ENCODE data around the gene MEP1A. TPM values are rescaled to one million over a fixed set of nuclear protein-coding genes. Genes with fewer than 3 reads are reported as not detected.
"Not testable (repeated sequence)": the region's sequence is repeated elsewhere in the genome, so short reads cannot be mapped to it uniquely, and the experiment has no call there.

The MEP1A gene, protein sequence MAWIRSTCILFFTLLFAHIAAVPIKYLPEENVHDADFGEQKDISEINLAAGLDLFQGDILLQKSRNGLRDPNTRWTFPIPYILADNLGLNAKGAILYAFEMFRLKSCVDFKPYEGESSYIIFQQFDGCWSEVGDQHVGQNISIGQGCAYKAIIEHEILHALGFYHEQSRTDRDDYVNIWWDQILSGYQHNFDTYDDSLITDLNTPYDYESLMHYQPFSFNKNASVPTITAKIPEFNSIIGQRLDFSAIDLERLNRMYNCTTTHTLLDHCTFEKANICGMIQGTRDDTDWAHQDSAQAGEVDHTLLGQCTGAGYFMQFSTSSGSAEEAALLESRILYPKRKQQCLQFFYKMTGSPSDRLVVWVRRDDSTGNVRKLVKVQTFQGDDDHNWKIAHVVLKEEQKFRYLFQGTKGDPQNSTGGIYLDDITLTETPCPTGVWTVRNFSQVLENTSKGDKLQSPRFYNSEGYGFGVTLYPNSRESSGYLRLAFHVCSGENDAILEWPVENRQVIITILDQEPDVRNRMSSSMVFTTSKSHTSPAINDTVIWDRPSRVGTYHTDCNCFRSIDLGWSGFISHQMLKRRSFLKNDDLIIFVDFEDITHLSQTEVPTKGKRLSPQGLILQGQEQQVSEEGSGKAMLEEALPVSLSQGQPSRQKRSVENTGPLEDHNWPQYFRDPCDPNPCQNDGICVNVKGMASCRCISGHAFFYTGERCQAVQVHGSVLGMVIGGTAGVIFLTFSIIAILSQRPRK
- total RNA-seq (under 1 TPM in 1 of 2 donors, not detected in 1; 0.06 TPM), polyA plus RNA-seq (ENCODE audit: insufficient read length in 2 of 2) (under 1 TPM; 0.08 to 0.09 TPM)
- long read RNA-seq, donor 1 = 0 reads
- long read RNA-seq, donor 2 = 0 reads
- long read RNA-seq, donor 3 = 0 reads
- long read RNA-seq, donor 4, partial matches to known transcripts = 0 of 1 reads
- long read RNA-seq, donor 4, other reads (novel, unspliced or antisense) = 0 of 1 reads

DNA sequence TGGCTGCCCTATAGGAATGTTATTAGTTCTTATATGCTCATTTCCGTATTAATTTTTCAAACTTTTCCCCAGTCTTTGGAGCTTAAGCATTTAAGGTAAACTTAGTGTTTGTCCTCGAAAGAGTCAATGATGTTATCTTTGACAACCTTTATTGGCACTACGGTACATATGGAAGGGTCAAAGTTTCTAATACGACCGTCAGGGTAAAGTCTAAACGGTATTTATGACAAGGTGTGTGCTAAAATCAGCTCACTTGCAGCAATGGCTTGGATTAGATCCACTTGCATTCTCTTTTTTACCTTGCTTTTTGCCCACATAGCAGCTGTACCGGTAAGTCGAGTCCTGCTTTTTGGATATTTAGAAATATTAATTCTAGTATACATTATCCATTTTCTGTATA is at the start of gene MEP1A:
Gene MEP1A (plus strand): TSS at position 252 of the 400 bp plus-strand sequence. CDS start 10 bp downstream, at position 262.
- no peak within 1 kb of the TSS for H3K27ac ChIP-seq (ENCODE audit: low read depth, low read length)
- no peaks in the 10 kb centered on the region for H3K4me1 ChIP-seq (ENCODE audit: control insufficient read depth, insufficient read depth, low read length)
- WGBS (ENCODE audit: insufficient coverage) = 94% methylated on average over 5 of the region's 8 CpGs

DNA sequence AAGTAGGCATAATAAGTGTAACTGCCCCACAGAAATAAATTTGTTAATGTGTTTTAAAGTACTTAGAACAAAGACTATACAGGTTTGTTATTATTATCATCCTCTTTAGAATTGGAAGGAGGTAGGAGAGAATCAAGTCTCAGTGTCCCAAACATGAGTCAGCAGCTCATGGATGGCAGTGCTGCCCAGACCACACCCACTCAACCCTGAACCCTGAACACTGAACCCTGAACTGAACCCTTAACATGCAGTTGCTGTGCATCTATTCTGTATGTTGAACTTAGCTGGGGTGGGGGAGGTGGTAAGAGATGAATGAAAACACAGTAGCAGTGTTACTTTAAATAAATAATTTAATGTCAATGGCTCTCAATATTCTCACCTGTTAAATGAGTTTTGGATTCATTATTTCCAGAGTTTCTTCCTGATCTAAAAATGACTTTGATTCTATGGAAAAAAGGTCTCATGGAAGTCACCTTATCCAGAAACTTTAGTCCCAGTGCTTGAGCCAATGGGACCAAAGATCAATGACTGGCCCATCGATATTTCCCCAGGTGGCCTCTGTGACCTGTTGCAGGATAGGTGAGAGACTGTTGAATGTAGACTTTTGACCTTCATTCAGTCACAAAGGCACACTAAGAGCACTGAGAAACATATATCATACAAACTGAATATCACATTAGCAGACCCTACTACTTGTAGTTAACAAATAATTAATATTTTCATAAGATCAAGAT is 49.6 kb upstream of the MEP1A start:
- Histone ChIP-seq H3K27ac (ENCODE audit: low read depth, low read length) (no peak overlapping the region), H3K27me3 (ENCODE audit: control insufficient read depth, insufficient read depth, low read length) (no peaks in the 10 kb centered on the region)
- WGBS (ENCODE audit: insufficient coverage) = no CpG with 5 or more reads among the region's 1 CpG

More for the DNA sequence above, at the start of gene MEP1A:
- H3K4me3 ChIP-seq (ENCODE audit: low read depth, low read length) = no peak within 1 kb of the TSS
- DNase-seq (ENCODE audit: low read depth in 4 of 6, low spot score in 6 of 6) = no peak
- no peaks in the 10 kb centered on the region for H3K9me3 ChIP-seq (ENCODE audit: control insufficient read depth, insufficient read depth, low read length)
- no peaks in the 10 kb centered on the region for H3K36me3 ChIP-seq (ENCODE audit: control insufficient read depth, insufficient read depth, low read length)
- no peaks in the 10 kb centered on the region for H3K27me3 ChIP-seq (ENCODE audit: control insufficient read depth, insufficient read depth, low read length)

DNA sequence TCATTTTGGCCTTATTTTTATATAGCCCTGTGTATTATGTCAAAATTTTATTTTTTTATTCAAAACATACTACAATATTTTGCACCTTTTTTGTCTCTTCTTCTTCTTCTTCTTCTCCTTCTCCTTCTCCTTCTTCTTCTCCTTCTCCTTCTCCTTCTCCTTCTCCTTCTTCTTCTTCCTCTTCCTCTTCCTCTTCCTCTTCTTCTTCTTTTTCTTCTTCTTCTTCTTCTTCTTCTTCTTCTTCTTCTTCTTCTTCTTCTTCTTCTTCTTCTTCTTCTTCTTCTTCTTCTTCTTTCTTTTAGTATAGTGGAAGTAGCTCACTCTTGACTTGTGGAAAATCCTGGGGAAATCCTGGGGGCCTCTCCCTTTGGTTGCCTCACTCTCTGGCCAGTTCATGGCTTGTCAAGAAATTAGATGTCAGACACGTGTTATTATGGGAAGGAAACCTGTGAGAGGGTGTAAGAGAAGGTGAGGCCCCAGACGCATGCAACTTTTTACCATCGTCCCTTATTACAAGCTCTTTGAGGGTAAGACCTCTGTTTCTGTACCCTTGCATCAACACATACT is 48.9 kb upstream of the MEP1A start:
- no CpG with 5 or more reads among the region's 3 CpGs for WGBS (ENCODE audit: insufficient coverage)
- not testable (repeated sequence) for H3K27ac ChIP-seq (ENCODE audit: low read depth, low read length); DNase-seq (ENCODE audit: low read depth in 4 of 6, low spot score in 6 of 6)

More for the DNA sequence above, 49.6 kb upstream of the MEP1A start:
- Histone ChIP-seq H3K4me1 (ENCODE audit: control insufficient read depth, insufficient read depth, low read length) (no peaks in the 10 kb centered on the region), H3K36me3 (ENCODE audit: control insufficient read depth, insufficient read depth, low read length) (no peaks in the 10 kb centered on the region), H3K4me3 (ENCODE audit: low read depth, low read length) (no peak overlapping the region), H3K9me3 (ENCODE audit: control insufficient read depth, insufficient read depth, low read length) (no peaks in the 10 kb centered on the region)
- DNase-seq (ENCODE audit: low read depth in 4 of 6, low spot score in 6 of 6) = no peak

DNA sequence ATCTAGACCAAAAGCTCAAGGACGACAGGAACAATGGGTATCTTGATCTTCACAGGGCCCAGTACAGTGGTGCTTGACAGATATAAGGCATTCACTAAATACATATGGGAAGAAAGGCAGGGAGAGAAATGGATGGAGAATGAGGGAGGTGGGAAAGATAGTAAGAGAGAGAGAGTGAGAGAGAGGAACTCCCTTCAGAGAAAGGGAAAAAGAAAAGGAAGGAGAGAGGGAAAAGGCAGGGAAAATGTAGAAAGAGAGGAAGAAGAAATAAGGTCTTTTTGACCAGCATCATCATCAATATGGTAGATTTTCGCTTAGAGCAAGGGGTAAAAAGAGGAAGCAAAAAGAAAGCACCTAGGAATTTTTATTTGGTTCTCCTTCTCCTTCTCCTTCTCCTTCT is 47.2 kb upstream of the MEP1A start:
- no peak overlapping the region for H3K4me3 ChIP-seq (ENCODE audit: low read depth, low read length)
- H3K4me1 ChIP-seq (ENCODE audit: control insufficient read depth, insufficient read depth, low read length) = no peaks in the 10 kb centered on the region
- no peak overlapping the region for H3K27ac ChIP-seq (ENCODE audit: low read depth, low read length)
- no peaks in the 10 kb centered on the region for H3K27me3 ChIP-seq (ENCODE audit: control insufficient read depth, insufficient read depth, low read length)
- WGBS (ENCODE audit: insufficient coverage) = no CpG with 5 or more reads among the region's 2 CpGs
- no peaks in the 10 kb centered on the region for H3K36me3 ChIP-seq (ENCODE audit: control insufficient read depth, insufficient read depth, low read length)
- no peak for DNase-seq (ENCODE audit: low read depth in 4 of 6, low spot score in 6 of 6)
- H3K9me3 ChIP-seq (ENCODE audit: control insufficient read depth, insufficient read depth, low read length) = no peaks in the 10 kb centered on the region

More for the DNA sequence above, 48.9 kb upstream of the MEP1A start:
- H3K4me3 ChIP-seq (ENCODE audit: low read depth, low read length); H3K36me3 ChIP-seq (ENCODE audit: control insufficient read depth, insufficient read depth, low read length); H3K4me1 ChIP-seq (ENCODE audit: control insufficient read depth, insufficient read depth, low read length); H3K9me3 ChIP-seq (ENCODE audit: control insufficient read depth, insufficient read depth, low read length); H3K27me3 ChIP-seq (ENCODE audit: control insufficient read depth, insufficient read depth, low read length): not testable (repeated sequence)

DNA sequence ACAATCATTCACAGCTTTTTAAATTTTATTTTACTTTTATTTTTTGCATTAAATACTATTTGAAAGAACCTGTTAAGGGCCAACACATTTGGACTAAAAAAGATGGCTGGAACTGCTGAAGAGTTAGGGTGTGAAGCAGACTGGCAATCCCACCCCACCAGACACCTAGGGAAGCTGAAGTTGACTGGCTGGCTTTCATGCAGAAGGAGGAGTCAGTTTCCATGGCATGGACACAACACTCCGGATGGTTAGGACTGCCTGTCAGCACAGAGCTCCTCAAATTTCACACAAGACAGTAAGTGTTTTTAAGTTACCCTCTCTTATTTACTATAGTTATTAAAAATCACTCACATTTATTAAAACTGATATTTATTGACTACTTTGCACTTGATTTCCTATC is 46.5 kb upstream of the MEP1A start, which contains the start of gene ANKRD66:
Gene ANKRD66 (plus strand): TSS at position 238 of the 400 bp plus-strand sequence. CDS start 5,016 bp downstream, outside the sequence.
- no peaks in the 10 kb centered on the region for H3K27me3 ChIP-seq (ENCODE audit: control insufficient read depth, insufficient read depth, low read length)
- peak in 1 of 6 donors; percentile 34 for DNase-seq (ENCODE audit: low read depth in 4 of 6, low spot score in 6 of 6)
- H3K36me3 ChIP-seq (ENCODE audit: control insufficient read depth, insufficient read depth, low read length) = no peaks in the 10 kb centered on the region
- H3K27ac ChIP-seq (ENCODE audit: low read depth, low read length) = no peak within 1 kb of the TSS
- H3K4me1 ChIP-seq (ENCODE audit: control insufficient read depth, insufficient read depth, low read length) = no peaks in the 10 kb centered on the region
- H3K4me3 ChIP-seq (ENCODE audit: low read depth, low read length) = no peak within 1 kb of the TSS
- WGBS (ENCODE audit: insufficient coverage) = no CpG with 5 or more reads among the region's 1 CpG
- no peaks in the 10 kb centered on the region for H3K9me3 ChIP-seq (ENCODE audit: control insufficient read depth, insufficient read depth, low read length)

DNA sequence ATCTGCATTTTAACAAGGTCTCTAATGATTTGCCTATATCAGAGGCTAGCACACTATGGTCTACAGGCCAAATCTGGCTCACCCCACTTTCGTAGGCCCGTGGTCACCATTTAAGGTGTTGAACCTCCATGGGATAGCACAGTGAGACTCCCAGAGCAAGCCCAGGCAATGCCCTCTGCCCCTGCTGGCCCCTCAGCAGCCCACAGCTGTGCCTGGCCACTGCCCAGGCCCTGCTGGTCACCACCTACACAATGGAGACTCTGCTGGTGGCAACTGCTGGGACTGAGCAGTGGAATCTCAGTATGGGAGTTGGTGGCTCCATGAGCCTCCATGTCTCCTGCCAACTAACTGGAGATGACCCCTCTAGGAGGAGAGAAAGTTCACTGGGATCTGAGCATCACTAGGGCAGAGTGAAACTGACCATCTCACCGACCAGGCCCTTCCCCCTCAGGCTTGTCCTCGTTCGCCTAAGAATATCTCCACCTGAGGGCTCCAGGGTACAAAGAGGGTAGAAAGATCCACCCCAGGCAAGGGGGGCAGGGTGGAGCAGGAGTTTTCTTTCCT is 44.2 kb upstream of the MEP1A start:
- Histone ChIP-seq H3K27ac (ENCODE audit: low read depth, low read length) (no peak overlapping the region), H3K4me3 (ENCODE audit: low read depth, low read length) (no peak overlapping the region), H3K9me3 (ENCODE audit: control insufficient read depth, insufficient read depth, low read length) (no peaks in the 10 kb centered on the region), H3K36me3 (ENCODE audit: control insufficient read depth, insufficient read depth, low read length) (no peaks in the 10 kb centered on the region), H3K4me1 (ENCODE audit: control insufficient read depth, insufficient read depth, low read length) (no peaks in the 10 kb centered on the region), H3K27me3 (ENCODE audit: control insufficient read depth, insufficient read depth, low read length) (no peaks in the 10 kb centered on the region)
- 100% methylated on average over 2 of the region's 5 CpGs for WGBS (ENCODE audit: insufficient coverage)
- no peak for DNase-seq (ENCODE audit: low read depth in 4 of 6, low spot score in 6 of 6)

DNA sequence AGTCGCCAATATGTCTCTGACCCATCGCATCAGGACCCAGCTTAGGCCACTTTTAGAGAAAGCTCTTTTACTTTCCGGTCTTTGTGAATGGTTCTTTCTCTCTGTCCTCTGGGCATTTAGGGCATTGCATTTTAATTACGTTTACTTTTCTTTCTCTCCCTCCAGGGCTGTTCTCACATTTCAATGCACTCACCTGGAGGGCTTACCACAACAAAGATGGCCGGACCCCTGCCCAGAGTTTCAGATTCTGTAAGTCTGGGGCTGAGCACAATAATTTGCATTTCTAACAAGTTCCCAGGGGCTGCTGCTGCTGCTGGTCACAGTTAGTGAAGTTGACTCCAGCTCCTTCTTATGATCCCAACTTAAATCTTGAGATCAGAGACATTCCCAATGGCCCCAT is 43.5 kb upstream of the MEP1A start:
- Histone ChIP-seq H3K36me3 (ENCODE audit: control insufficient read depth, insufficient read depth, low read length) (no peaks in the 10 kb centered on the region), H3K27me3 (ENCODE audit: control insufficient read depth, insufficient read depth, low read length) (no peaks in the 10 kb centered on the region), H3K4me1 (ENCODE audit: control insufficient read depth, insufficient read depth, low read length) (no peaks in the 10 kb centered on the region), H3K27ac (ENCODE audit: low read depth, low read length) (no peak overlapping the region), H3K4me3 (ENCODE audit: low read depth, low read length) (no peak overlapping the region), H3K9me3 (ENCODE audit: control insufficient read depth, insufficient read depth, low read length) (peaks cover 1% of the 10 kb centered on the region)
- DNase-seq (ENCODE audit: low read depth in 4 of 6, low spot score in 6 of 6) = no peak
- 62% methylated on average over 5 of the region's 5 CpGs for WGBS (ENCODE audit: insufficient coverage)

DNA sequence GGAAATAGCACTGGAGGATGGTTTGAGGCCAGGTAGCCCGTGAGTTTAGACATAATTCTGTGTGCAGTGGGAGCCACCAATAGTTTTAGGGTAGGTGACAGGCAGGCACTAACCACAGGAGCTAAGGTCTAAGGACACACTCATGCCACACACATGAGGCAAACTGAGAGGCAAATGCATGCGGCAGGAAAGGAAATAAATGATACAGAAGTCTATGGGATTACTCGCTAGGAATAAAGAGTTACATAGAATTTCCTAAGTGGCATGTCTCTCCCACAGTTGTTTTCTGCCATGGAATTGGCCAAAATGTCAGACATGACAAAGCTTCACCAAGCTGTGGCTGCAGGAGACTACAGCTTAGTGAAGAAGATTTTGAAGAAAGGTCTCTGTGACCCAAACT is 41.5 kb upstream of the MEP1A start:
- no peak overlapping the region for H3K27ac ChIP-seq (ENCODE audit: low read depth, low read length)
- no peak overlapping the region for H3K4me3 ChIP-seq (ENCODE audit: low read depth, low read length)
- WGBS (ENCODE audit: insufficient coverage) = no CpG with 5 or more reads among the region's 3 CpGs
- DNase-seq (ENCODE audit: low read depth in 4 of 6, low spot score in 6 of 6) = no peak
- H3K36me3 ChIP-seq (ENCODE audit: control insufficient read depth, insufficient read depth, low read length) = no peaks in the 10 kb centered on the region
- H3K9me3 ChIP-seq (ENCODE audit: control insufficient read depth, insufficient read depth, low read length) = peaks cover 1% of the 10 kb centered on the region
- no peaks in the 10 kb centered on the region for H3K27me3 ChIP-seq (ENCODE audit: control insufficient read depth, insufficient read depth, low read length)
- no peaks in the 10 kb centered on the region for H3K4me1 ChIP-seq (ENCODE audit: control insufficient read depth, insufficient read depth, low read length)

DNA sequence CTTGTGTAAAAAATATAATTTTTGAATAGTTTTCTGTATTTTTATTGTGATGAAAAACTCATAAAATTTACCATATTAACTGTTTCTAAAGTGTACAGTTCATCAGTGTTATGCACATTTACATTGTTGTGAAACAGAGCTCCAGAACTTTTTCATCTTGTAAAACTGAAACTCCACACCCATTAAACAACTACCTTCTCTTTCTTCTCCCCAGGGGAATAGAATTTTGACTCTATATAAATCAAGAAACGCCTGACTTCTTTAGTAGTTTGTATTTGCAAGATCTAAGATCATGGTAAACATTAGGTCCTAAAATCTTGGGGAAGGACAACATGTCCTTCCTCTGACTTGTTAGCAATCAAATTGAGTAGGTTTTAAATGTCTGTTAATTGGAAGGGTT is 37.3 kb upstream of the MEP1A start:
- H3K4me3 ChIP-seq (ENCODE audit: low read depth, low read length) = no peak overlapping the region
- no peaks in the 10 kb centered on the region for H3K36me3 ChIP-seq (ENCODE audit: control insufficient read depth, insufficient read depth, low read length)
- peaks cover 1% of the 10 kb centered on the region for H3K9me3 ChIP-seq (ENCODE audit: control insufficient read depth, insufficient read depth, low read length)
- no CpG with 5 or more reads among the region's 1 CpG for WGBS (ENCODE audit: insufficient coverage)
- no peak overlapping the region for H3K27ac ChIP-seq (ENCODE audit: low read depth, low read length)
- DNase-seq (ENCODE audit: low read depth in 4 of 6, low spot score in 6 of 6) = no peak
- H3K4me1 ChIP-seq (ENCODE audit: control insufficient read depth, insufficient read depth, low read length) = no peaks in the 10 kb centered on the region
- H3K27me3 ChIP-seq (ENCODE audit: control insufficient read depth, insufficient read depth, low read length) = no peaks in the 10 kb centered on the region

Measured in spinal cord (tissue), 10 donors.